T1000 (cell line): Measurements from ENCODE around the gene GBA3.

Experiments used
- DNase-seq: peaks from one replicate; lab custom pipeline; 2025; ENCODE audit warnings: mixed read lengths; lab: John Stamatoyannopoulos, UW

Gene GBA3

GRCh38 chr4:22692736-22693135, at the start of gene GBA3:
Gene GBA3 (plus strand): TSS chr4:22692937.
- no peak for DNase-seq

- no peak for DNase-seq
These were observed 48.8 kb upstream of the GBA3 start for GRCh38 chr4:22643952-22644351.

GRCh38 chr4:22645481-22646182, 47.1 kb upstream of the GBA3 start:
- no peak for DNase-seq

GRCh38 chr4:22648996-22649395, 43.7 kb upstream of the GBA3 start:
- no peak for DNase-seq

GRCh38 chr4:22650771-22651170, 42.0 kb upstream of the GBA3 start:
- DNase-seq, result no peak

GRCh38 chr4:22653752-22654151, 39.0 kb upstream of the GBA3 start:
- no peak for DNase-seq

- DNase-seq, result no peak
These were observed 31.3 kb upstream of the GBA3 start for GRCh38 chr4:22661443-22661842.

- no peak for DNase-seq
These were observed 25.3 kb upstream of the GBA3 start for GRCh38 chr4:22667332-22667940.

- no peak for DNase-seq
These were observed 24.4 kb upstream of the GBA3 start for GRCh38 chr4:22668301-22668700.

- DNase-seq, result no peak
These were observed 24.0 kb upstream of the GBA3 start for GRCh38 chr4:22668702-22669101.

GRCh38 chr4:22670956-22671355, 21.8 kb upstream of the GBA3 start:
- DNase-seq, result no peak

GRCh38 chr4:22672519-22672918, 20.2 kb upstream of the GBA3 start:
- no peak for DNase-seq

GRCh38 chr4:22672944-22673343, 19.8 kb upstream of the GBA3 start:
- no peak for DNase-seq

- DNase-seq, result no peak
These were observed 18.0 kb upstream of the GBA3 start for GRCh38 chr4:22674700-22675099.

- DNase-seq, result no peak
These were observed 16.7 kb upstream of the GBA3 start for GRCh38 chr4:22676063-22676462.

- DNase-seq, result no peak
These were observed 15.0 kb upstream of the GBA3 start for GRCh38 chr4:22677780-22678179.

GRCh38 chr4:22678940-22679854, 13.5 kb upstream of the GBA3 start:
- DNase-seq, result no peak

- DNase-seq, result no peak
These were observed 12.6 kb upstream of the GBA3 start for GRCh38 chr4:22680065-22680642.

GRCh38 chr4:22683726-22684125, 9.0 kb upstream of the GBA3 start:
- no peak for DNase-seq

GRCh38 chr4:22686141-22686540, 6.6 kb upstream of the GBA3 start:
- DNase-seq, result no peak

- no peak for DNase-seq
These were observed 4.5 kb upstream of the GBA3 start for GRCh38 chr4:22688236-22688635.

GRCh38 chr4:22689428-22689827, 3.3 kb upstream of the GBA3 start:
- DNase-seq, result no peak

GRCh38 chr4:22695029-22695428, 2.3 kb downstream of the GBA3 start:
- no peak for DNase-seq
